HEK293 (cell line): ENCODE measurements around the gene ITPR3.

ENCODE experiments used
- CTCF ChIA-PET: fragments of 350-600 bp; formaldehyde crosslinking; extraction: SDS; loops from one replicate; lab custom pipeline; 2021; ENCODE audit warnings: antibody characterized with exemption; lab: Yijun Ruan, JAX
- POLR2A ChIA-PET: fragments of 300-600 bp; formaldehyde crosslinking; extraction: SDS; loops from one replicate; lab custom pipeline; 2020; ENCODE audit warnings: antibody characterized with exemption, inconsistent platforms; lab: Yijun Ruan, JAX
- H3K27ac ChIP-seq: fragments of 200-500 bp; sonication (Bioruptor generic); 2 replicates; pipeline ENCODE4 v1.5.1; 2014; ENCODE audit warnings: low read depth, low read length, control low read depth, inconsistent platforms; ENCODE audit errors: extremely low read depth
- H3K36me3 ChIP-seq, 2 experiments: fragments of 200-500 bp in 1 of 2; sonication (Bioruptor generic) in 1 of 2; 1 replicate in 1 of 2; 2 replicates in 1 of 2; pipeline ENCODE4 v1.5.1; 2014 to 2017; ENCODE audit warnings: inconsistent platforms in 2 of 2, low read length in 2 of 2; ENCODE audit not compliant: control insufficient read depth in 2 of 2, insufficient read depth in 1 of 2
- H3K4me1 ChIP-seq: fragments of 200-500 bp; sonication (Bioruptor generic); 2 replicates; pipeline ENCODE4 v1.5.1; 2014; ENCODE audit warnings: mild to moderate bottlenecking, low read length, inconsistent platforms; ENCODE audit not compliant: control insufficient read depth, insufficient read depth
- H3K4me3 ChIP-seq: 2 replicates; pipeline ENCODE4 v1.5.1; 2011; ENCODE audit warnings: low read depth, mild to moderate bottlenecking, control low read depth, low read length, moderate library complexity
- H3K9me3 ChIP-seq: fragments of 200-500 bp; sonication (Bioruptor generic); 2 replicates; pipeline ENCODE4 v1.5.1; 2014; ENCODE audit warnings: low read depth, low read length, inconsistent platforms; ENCODE audit not compliant: control insufficient read depth, insufficient read depth
- BCL11A ChIP-seq: fragments of 450-650 bp; formaldehyde crosslinking; IDR thresholded peaks from 2 replicates; pipeline ENCODE4 v1.5.1; 2016; ENCODE audit warnings: low read depth, missing biosample characterization, missing genetic modification characterization
- CTCF ChIP-seq: fragments of 450-650 bp; formaldehyde crosslinking; IDR thresholded peaks from 2 replicates; pipeline ENCODE4 v1.5.1; 2016; ENCODE audit warnings: missing biosample characterization, missing genetic modification characterization
- FEZF1 ChIP-seq: fragments of 450-650 bp; formaldehyde crosslinking; IDR thresholded peaks from 2 replicates; pipeline ENCODE4 v1.5.1; 2016; ENCODE audit warnings: missing biosample characterization, missing genetic modification characterization
- GFI1B ChIP-seq: fragments of 450-650 bp; formaldehyde crosslinking; IDR thresholded peaks from 2 replicates; pipeline ENCODE4 v1.5.1; 2016; ENCODE audit warnings: missing biosample characterization, missing genetic modification characterization
- HIC1 ChIP-seq: fragments of 450-650 bp; formaldehyde crosslinking; IDR thresholded peaks from 2 replicates; pipeline ENCODE4 v1.5.1; 2016; ENCODE audit warnings: missing biosample characterization, missing genetic modification characterization
- MYNN ChIP-seq: fragments of 450-650 bp; formaldehyde crosslinking; IDR thresholded peaks from 2 replicates; pipeline ENCODE4 v1.5.1; 2016; ENCODE audit warnings: missing biosample characterization, missing genetic modification characterization, borderline replicate concordance
- RBAK ChIP-seq: fragments of 450-650 bp; formaldehyde crosslinking; IDR thresholded peaks from 2 replicates; pipeline ENCODE4 v1.5.1; 2016; ENCODE audit warnings: missing biosample characterization, missing genetic modification characterization
- SCRT2 ChIP-seq: fragments of 450-650 bp; formaldehyde crosslinking; IDR thresholded peaks from 2 replicates; pipeline ENCODE4 v1.5.1; 2016; ENCODE audit warnings: missing biosample characterization, missing genetic modification characterization
- ZBTB44 ChIP-seq: fragments of 450-650 bp; IDR thresholded peaks from 2 replicates; pipeline ENCODE4 v1.5.1; 2018; ENCODE audit warnings: missing biosample characterization, mild to moderate bottlenecking, missing genetic modification characterization
- ZBTB7A ChIP-seq: fragments of 450-650 bp; formaldehyde crosslinking; IDR thresholded peaks from 2 replicates; pipeline ENCODE4 v1.5.1; 2016; ENCODE audit warnings: low read depth, missing biosample characterization, missing genetic modification characterization
- ZEB2 ChIP-seq: fragments of 450-650 bp; formaldehyde crosslinking; IDR thresholded peaks from 2 replicates; pipeline ENCODE4 v1.5.1; 2016; ENCODE audit warnings: missing biosample characterization, missing genetic modification characterization
- ZIC2 ChIP-seq: fragments of 450-650 bp; formaldehyde crosslinking; IDR thresholded peaks from 2 replicates; pipeline ENCODE4 v1.5.1; 2016; ENCODE audit warnings: missing biosample characterization, missing genetic modification characterization
- ZNF174 ChIP-seq: fragments of 450-650 bp; formaldehyde crosslinking; IDR thresholded peaks from 2 replicates; pipeline ENCODE4 v1.5.0; 2017; ENCODE audit warnings: missing biosample characterization, mild to moderate bottlenecking, missing genetic modification characterization
- ZNF18 ChIP-seq: fragments of 450-650 bp; formaldehyde crosslinking; IDR thresholded peaks from 2 replicates; pipeline ENCODE4 v1.5.1; 2016; ENCODE audit warnings: missing biosample characterization, missing genetic modification characterization
- ZNF19 ChIP-seq: fragments of 450-650 bp; formaldehyde crosslinking; IDR thresholded peaks from 2 replicates; pipeline ENCODE4; 2016; ENCODE audit warnings: missing biosample characterization, missing genetic modification characterization, low read depth
- ZNF223 ChIP-seq: fragments of 450-650 bp; formaldehyde crosslinking; IDR thresholded peaks from 2 replicates; pipeline ENCODE4 v1.5.1; 2016; ENCODE audit warnings: missing biosample characterization, missing genetic modification characterization
- ZNF423 ChIP-seq: fragments of 450-650 bp; formaldehyde crosslinking; IDR thresholded peaks from 2 replicates; pipeline ENCODE4 v1.5.1; 2016; ENCODE audit warnings: missing biosample characterization, missing genetic modification characterization
- ZNF501 ChIP-seq: fragments of 450-650 bp; formaldehyde crosslinking; IDR thresholded peaks from 2 replicates; pipeline ENCODE4 v1.5.1; 2016; ENCODE audit warnings: missing biosample characterization, missing genetic modification characterization
- ZNF561 ChIP-seq: fragments of 450-650 bp; IDR thresholded peaks from 2 replicates; pipeline ENCODE4 v1.5.1; 2018; ENCODE audit warnings: missing biosample characterization, missing genetic modification characterization, borderline replicate concordance
- ZNF670 ChIP-seq: fragments of 450-650 bp; formaldehyde crosslinking; IDR thresholded peaks from 2 replicates; pipeline ENCODE4 v1.5.1; 2016; ENCODE audit warnings: missing biosample characterization, missing genetic modification characterization, low read depth
- ZNF677 ChIP-seq: fragments of 450-650 bp; IDR thresholded peaks from 2 replicates; pipeline ENCODE4 v1.5.0; 2018; ENCODE audit warnings: missing biosample characterization, mild to moderate bottlenecking, missing genetic modification characterization, moderate library complexity
- ZNF707 ChIP-seq: fragments of 450-650 bp; formaldehyde crosslinking; IDR thresholded peaks from 2 replicates; pipeline ENCODE4 v1.5.1; 2016; ENCODE audit warnings: missing biosample characterization, missing genetic modification characterization
- ZNF768 ChIP-seq: fragments of 450-650 bp; formaldehyde crosslinking; IDR thresholded peaks from 2 replicates; pipeline ENCODE4 v1.5.1; 2018; ENCODE audit warnings: missing biosample characterization, mild to moderate bottlenecking, missing genetic modification characterization
- ZNF776 ChIP-seq: fragments of 450-650 bp; formaldehyde crosslinking; IDR thresholded peaks from 2 replicates; pipeline ENCODE4 v1.5.0; 2017; ENCODE audit warnings: missing biosample characterization, missing genetic modification characterization, borderline replicate concordance
- ZNF785 ChIP-seq: fragments of 450-650 bp; formaldehyde crosslinking; IDR thresholded peaks from 2 replicates; pipeline ENCODE4 v1.5.1; 2016; ENCODE audit warnings: missing biosample characterization, missing genetic modification characterization
- ZNF791 ChIP-seq: fragments of 450-650 bp; formaldehyde crosslinking; IDR thresholded peaks from 2 replicates; pipeline ENCODE4 v1.5.1; 2016; ENCODE audit warnings: missing biosample characterization, missing genetic modification characterization
- ZNF837 ChIP-seq: fragments of 450-650 bp; formaldehyde crosslinking; IDR thresholded peaks from 2 replicates; pipeline ENCODE4 v1.5.1; 2016; ENCODE audit warnings: missing biosample characterization, missing genetic modification characterization

The ITPR3 gene

GRCh38 chr6:33744001-33744848, 123.1 kb downstream of the ITPR3 start (continued):
- TF ChIP-seq CTCF (tag by site-specific recombination) (peak; percentile 98), ZNF18 (tag by site-specific recombination) (peak; percentile 85), ZEB2 (tag by site-specific recombination) (no peak), ZBTB44 (tag by site-specific recombination) (peak; percentile 55), ZBTB7A (tag by site-specific recombination) (no peak), ZIC2 (tag by site-specific recombination) (no peak), ZNF791 (tag by site-specific recombination) (no peak), FEZF1 (tag by site-specific recombination) (no peak), ZNF670 (tag by site-specific recombination) (no peak), GFI1B (no peak)
- TF ChIP-seq, all 188 proteins: peak for 48

- Histone ChIP-seq H3K9me3 (no peaks in the 10 kb centered on the region), H3K36me3 (no peaks in the 10 kb centered on the region), H3K4me1 (peaks cover 21% of the 10 kb centered on the region), H3K27ac (peak overlapping the region; percentile 67), H3K4me3 (no peak overlapping the region)
- POLR2A ChIA-PET: interaction anchor here (0.6 to 0.7 kb wide), 3 partner anchors 33 to 389 kb away, joined by 3 to 4 read pairs (median 3); no protein-coding TSS in a partner anchor
- CTCF ChIA-PET: interaction anchor here (0.5 to 6.7 kb wide), 43 partner anchors 9 to 421 kb away, joined by 3 to 193 read pairs (median 4); partner anchors contain the start of genes LEMD2 and UQCC2
- no peak for TF ChIP-seq ZNF837 (tag by site-specific recombination)
- no peak; the same call in 1 of the 2 replicates for TF ChIP-seq ZNF768 (tag by site-specific recombination)
- peak; percentile 37 for TF ChIP-seq BCL11A (tag by site-specific recombination)
- peak; percentile 83; the same call in 1 of the 2 replicates for TF ChIP-seq ZNF561
- TF ChIP-seq MYNN (tag by site-specific recombination): no peak
- TF ChIP-seq ZNF423 (tag by site-specific recombination): peak; percentile 92
- TF ChIP-seq ZNF677 (tag by site-specific recombination): no peak
- TF ChIP-seq ZNF776 (tag by site-specific recombination): no peak
- no peak for TF ChIP-seq ZNF785 (tag by site-specific recombination)
- peak; percentile 99 for TF ChIP-seq ZBTB44 (tag by site-specific recombination)
- no peak for TF ChIP-seq ZNF223
- TF ChIP-seq ZNF174 (tag by site-specific recombination): no peak
- TF ChIP-seq HIC1: 0 out of 2 replicates have a peak, but pooled peaks have one; percentile 15
- no peak for TF ChIP-seq RBAK
- no peak for TF ChIP-seq ZNF19 (tag by site-specific recombination)
- no peak for TF ChIP-seq ZNF501 (tag by site-specific recombination)
- no peak for TF ChIP-seq ZNF707
- peak; percentile 92 for TF ChIP-seq SCRT2 (tag by site-specific recombination)
Measured at GRCh38 chr6:33744895-33745546, 123.9 kb downstream of the ITPR3 start.
